Measurements from ENCODE around the gene ATXN2.
"Not testable (repeated sequence)": the region's sequence is repeated elsewhere in the genome, so short reads cannot be mapped to it uniquely, and the experiment has no call there.

ATXN2 gene

DNA sequence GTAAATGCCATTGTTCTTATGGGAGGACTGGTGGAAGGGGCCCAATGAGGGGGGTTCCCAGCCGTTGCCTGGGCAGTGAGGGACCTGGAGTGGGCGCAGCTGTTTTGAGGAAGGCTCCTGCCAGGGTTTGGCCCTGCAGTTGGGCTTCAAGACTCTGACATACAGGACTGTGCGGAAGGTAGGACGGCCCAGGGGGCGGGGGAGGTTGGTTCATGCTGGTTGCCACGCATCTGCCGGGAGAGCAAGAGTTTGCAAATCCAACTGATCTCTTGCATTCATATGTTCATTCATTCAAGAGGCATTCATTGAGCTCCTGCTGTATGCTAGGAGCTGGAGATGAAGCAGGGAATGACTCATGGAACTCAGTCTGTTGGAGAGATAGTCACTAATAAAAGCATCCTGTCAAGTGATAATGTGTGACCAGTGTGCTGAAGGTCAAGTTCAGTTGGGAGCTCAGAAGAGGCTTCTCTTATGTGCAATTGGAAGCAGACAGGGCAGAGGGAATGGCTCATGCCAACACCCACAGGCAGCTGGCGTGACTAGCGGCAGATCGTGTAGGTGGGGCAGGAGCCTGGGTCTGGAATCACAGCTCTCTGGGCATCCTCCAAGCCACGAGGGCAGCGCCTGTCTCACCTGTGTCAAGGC is 185.6 kb downstream of the ATXN2 start:
- FAIRE-seq: no peak

DNA sequence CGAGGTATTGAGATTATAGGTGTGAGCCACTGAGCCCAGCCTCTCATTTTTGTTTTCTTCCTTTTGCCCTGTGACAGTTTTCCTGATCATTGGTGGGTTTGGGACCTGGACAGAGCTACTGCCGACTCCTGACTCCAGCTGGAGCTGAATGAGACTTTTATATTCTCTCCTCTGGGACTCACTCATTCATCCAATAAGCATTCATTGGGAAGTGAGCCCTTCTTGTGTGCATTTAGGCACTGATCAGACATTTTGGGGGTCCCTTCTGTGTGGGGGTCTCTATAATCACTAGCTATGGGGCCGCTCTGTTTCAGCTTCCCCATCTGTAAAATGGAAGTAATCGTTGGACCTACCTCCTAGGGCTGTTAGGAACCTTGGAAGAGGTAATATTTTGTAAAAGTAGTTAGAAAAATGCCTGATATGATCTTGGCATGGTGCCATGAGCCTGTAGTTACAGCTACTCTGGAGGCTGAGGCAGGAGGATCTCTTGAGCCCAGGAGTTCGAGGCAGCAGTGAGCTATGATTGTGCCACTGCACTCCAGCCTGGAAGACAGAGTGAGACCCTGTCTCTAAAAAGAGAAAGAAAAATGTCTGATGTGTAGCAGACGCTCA is 186.2 kb downstream of the ATXN2 start:
- FAIRE-seq: no peak

DNA sequence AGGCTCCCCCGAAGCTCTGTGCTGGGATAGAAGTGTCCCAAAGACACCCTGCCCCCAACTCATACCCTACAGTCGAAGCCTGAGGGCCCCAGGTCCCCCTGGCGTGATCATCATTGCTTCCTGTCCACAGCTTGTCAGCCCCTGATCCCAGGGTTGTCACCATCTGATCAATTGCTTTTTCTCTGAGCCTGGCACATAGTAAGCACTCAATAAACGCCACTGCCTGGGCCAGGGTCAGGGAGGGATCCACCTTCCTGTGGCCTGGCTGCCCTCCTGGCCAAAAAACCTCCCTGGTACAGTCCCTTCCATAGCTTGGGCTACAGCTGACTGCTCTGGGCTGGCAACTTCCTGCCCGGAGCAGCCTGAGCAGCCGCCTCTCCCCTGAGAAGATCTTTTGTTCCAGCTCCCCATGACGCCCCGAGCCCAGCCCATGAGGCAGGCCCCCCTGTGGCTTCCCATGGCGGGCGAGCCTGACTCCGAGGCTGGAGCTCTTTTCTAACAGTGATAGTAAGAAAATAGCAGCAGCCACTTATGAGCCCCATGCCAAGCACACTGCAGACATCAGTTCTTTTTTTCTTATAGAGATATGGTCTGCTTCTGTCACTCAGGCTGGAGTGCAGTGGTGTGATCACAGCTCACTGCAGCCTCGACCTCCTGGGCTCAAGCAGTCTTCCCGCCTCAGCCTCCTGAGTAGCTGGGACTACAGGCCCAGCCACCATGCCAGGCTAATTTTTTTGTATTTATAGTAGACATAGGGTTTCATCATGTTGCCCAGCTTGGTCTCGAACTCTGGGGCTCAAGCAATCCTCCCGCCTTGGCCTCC is 186.9 kb downstream of the ATXN2 start:
- no peak for FAIRE-seq

DNA sequence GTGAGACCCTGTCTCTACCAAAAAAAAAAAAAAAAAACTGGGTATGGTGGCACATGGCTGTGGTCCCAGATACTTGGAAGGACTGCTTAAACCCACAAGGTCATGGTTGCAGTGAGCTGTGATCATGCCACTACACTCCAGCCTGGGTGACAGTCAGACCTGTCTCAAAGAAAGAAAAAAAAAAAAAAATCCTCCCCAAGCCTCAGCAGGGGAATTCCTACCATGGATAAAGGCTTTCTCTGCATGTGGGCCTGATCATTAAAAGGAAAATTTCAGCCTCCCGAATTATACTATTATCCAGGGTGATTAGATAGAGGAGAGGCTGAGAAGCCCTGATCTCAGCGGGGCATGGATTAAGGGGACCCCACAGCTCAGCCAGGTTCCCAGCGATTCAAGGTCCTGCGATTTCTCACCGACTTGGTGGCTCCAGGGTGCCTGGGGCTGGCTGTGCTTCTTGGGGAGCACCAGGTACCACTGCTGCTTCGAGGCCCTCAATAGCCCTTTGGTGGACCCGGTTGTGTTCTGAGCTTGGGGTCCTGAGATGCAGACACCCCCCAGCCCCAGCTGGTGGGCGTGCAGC is 187.8 kb downstream of the ATXN2 start:
- no peak for FAIRE-seq

DNA sequence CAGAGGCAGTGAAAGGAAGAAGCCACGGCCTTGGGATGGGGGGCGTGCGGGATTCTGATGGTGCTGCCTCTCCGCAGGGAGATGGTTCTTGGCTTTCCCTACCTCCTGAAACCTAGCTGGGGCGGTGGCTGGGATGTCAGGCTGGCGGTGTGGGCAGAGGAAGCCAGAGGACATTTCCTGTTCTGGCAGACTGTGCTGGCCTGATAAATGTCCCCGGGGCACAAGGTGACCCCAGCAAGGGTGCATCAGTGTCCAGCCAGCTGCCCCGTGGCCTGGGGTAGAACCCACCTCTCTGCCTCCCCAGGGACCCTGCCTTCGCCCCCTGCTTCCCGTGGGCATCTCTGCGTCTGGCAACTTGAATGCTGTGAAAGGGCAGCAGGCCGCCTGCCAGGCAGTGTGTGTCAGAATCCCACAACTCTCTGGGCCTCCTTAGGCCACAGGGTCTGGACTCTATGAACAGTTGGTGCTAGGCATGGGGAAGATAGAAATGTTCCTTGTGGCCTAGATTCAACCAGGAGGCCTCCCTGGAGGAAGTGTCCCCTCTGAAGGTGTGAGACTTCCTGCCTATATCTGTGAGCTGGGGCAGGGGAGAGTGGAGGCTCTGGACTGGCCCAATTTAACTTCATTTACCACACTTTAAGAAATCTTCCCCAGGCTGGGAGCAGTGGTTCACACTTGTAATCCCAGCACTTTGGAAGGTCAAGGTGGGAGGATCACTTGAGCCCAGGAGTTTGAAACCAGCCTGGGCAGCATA is 188.5 kb downstream of the ATXN2 start:
- FAIRE-seq: no peak

DNA sequence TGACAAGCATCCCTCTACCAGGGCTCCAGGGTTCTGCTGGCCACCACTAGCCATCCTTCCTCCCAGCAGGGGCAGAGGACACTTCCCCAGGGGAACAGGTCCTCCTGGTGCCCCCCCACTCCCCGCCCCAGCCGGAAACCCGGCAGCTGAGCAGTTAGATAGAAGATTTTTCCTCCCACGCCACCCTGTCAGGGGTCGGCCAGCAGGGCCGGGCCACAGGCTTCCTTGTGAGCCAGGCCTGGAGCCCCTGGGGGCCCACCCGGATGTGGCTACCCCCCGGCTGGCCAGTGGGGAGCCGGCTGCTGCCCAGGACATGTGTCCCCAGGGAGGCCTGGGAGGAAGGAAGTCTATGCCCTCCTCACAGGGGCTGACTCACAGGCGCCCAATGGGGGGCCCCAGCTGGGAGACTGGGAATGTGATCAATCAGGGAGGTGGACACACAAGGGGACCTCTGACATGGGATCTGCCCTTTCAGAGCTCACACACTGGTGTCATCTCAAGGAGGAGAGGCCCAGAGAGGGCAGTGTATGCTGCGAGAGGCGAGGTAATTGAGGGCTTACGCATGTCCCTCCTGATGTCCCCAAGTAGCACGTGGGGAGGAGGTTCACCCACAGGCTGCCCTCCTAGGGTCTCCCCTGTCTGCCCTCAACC is 189.2 kb downstream of the ATXN2 start:
- FAIRE-seq: no peak

DNA sequence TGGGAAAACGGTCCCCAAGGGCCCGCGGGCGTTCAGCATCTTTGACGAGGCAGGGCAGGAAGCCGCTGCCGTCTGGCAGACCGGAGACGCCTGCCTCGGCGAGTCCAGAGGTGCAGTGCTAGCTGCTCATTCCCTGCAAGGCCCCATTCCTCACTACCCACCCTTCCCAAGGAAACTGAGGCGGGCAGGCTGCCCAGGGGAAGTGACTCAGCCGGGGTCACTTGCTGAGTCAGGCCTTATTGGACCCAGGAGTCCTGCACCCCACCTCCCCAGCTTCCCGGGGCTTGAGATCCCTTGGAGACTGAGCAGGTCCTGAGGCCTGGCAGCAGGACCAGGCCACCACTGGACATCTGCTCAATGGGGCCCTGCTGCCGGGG is 189.7 kb downstream of the ATXN2 start:
- FAIRE-seq: no peak

DNA sequence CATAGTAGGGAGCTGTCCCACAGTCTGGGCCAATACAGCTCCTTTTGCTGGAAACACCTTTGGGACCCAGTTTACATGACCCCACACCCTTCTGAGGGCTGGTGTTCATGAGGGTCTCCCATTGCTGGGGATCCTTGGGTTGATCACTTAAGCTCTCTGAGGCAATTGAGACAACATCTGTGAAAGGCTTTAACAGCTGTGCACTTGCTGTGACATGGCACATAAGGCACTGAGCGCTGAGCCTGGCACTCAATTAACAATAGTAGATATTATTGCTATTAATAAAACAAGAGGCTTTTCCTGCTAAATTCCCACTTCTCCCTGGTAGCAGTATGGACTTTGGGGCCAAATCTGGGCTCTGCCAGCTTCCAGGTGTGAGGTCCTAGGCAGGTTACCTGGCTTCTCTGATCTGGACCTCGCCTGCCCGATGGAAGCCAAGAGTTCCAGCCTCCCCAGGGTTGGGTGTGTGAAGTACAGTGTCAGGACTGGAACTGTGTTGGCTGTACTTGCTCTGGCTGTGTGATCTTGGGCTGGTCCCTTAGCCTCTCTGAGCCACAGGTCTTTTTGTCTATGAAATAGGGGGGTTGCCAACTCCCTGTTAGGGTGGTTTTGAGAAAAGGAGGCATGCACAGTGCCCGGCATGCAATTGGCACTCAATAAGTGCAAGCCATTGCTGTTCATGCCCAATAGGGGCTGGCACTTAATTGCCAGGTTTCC is 190.3 kb downstream of the ATXN2 start:
- no peak for FAIRE-seq

DNA sequence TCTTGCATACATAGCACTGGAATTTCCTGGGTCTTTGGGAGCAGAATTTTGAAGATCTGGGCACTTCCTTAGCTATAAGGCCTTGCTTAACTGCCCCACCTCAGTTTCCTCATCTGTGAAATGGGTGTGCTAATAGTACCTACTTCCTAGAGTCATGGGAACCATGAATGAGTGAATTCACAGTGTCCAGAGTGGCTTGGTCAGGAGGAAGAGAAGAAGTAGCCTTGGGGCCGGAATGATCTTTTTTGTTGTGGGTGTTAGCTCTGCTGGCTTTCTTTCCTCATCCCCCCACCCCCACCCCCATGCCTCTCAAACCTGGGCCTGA is 191.0 kb downstream of the ATXN2 start:
- FAIRE-seq: no peak

DNA sequence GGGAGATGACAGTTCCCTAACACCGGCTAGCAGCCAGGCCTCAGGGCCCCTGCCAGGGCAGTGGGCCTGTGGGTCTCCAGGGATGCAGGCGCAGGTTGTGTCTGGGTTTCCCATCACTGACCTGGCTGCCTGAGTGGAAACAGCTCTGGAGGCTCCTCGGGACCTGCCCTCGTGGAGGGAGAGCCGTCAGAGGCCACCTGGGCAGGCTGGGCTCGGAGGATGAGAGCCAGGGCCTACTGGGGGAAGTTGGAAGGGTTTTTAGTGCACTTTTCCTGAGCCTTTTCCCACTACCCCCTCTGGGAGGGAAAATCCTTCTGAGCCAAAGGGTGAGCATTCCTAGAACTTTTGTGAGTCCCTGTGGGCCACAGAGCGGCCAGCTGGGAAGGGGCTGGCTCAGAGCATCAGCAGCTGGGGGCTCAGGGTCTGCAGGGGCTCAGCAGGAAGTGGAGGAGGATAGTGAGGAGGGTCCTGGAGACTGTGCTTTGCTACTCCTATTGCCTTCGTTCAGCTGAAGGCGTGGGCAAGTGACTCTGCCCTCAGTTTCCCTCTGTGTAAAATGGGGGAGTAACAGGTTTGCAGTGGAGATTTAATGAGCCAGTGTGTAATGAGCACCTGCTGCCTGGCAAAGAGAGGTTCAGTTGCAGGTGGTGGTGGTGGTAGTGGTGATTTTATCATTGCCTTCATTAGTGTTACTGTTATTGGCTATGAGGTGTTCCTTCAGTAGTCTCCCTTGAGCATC is 191.6 kb downstream of the ATXN2 start:
- no peak for FAIRE-seq

DNA sequence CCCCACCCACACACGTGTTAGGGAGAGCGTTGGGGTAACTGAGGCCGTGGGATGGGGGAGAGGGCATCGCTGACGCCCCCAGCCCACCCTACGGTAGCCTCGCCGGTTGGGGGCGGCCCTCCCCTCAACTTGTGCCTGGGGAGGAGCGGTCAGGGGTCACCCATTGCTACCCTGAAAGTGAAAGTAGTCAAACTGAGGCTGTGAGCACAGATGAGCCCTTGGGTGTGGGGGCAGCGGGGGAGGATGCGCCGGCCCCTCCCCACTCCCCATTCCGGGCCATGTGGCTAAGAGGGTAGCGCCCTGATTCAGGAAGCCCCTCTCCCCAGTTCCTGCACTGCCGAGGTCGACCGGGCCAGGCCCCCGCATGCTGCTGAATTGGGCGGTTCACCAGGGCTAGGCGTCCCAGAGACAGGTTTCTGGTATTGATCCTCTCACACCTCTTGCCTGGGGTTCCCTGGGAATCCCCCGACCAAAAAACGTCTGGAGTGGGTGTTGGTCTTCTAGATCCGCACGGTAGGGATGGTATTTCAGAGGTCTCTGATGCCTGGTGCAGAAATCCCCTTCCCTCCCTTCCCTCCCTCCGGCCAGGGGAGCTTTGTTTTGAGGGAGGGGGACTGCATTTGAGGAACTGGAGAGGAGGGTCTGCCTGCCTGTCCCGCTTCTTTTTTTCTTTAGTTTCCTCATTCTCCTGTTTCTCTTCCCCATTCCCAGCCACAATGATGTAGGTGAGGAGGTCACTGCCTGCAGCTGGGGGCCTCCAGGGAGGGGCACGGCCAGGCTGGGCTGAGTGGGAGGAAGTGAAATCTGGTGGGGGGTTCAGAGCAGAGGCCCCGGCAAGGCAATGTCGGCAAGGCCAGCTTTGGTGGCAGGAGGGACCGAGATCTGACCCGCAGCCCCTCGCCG is 192.4 kb downstream of the ATXN2 start:
- no peak for FAIRE-seq

DNA sequence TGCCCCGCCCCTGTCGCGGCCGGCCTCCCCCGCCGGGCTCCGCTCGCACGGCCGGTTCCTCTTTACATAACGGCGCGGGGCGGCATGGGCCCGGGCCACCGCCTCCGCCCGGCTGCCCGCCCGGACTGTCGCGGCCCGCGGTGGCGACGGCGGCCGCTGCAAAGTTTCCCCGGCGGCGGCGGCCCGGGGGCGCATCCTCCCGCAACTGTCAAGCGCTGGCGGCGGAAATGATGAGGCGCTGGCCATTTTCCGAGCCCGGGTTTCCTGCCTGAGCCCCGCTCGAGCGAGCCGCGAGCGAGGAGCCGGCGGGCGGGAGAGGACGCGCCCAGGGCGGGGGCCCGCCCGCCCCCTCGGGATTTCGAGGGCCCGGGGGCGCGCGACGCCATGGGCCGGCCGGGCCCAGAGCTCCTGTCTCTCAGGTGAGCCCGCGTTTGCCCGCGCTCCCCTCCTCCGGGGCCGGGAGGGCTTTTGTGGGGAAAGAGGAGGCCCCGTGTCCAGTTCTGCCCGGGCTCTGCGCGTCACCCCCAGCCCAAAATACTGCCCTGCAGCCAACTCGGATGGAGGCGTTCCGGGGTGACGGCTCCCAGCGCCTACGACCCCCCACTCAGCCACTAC is 193.1 kb downstream of the ATXN2 start, which contains the start of gene SH2B3:
Gene SH2B3 (plus strand): TSS at position 65 of the 615 bp plus-strand sequence. CDS start 12,223 bp downstream, outside the sequence.
- FAIRE-seq: no peak

DNA sequence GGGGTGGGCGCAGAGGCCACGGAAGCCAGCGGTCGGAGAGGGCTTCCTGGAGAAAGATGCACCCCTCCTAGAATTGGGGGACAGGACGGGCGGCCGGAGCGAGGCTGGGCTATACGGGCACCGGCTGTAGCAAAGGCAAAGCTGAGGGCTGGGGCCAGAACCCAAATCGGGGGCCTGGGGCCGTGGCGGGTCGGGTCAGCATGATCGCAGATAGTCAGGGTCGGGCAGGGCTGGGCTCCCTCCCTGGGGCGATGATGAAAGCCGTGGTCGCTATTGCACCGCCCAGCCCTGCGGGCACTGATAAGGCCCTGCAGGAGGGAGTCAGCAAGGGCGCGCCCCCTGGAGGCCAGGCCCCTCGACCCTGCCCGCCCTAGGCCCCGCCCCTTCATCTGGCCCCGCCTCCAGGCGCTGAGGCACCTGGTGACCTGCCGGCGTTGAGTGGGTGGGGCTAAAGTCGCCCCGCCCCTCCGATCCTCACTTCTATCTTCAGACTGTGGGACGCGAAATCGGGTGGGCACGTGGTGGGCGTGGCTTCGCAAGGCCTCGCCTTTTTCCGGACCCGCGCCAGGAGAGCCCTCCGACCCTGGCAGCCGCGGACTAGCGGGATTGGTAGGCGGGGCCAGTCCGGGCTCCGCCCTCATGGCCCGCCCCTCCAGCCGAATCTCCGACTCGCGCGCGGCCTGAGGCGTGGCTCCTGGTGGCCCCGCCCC is 193.8 kb downstream of the ATXN2 start:
- FAIRE-seq: no peak

DNA sequence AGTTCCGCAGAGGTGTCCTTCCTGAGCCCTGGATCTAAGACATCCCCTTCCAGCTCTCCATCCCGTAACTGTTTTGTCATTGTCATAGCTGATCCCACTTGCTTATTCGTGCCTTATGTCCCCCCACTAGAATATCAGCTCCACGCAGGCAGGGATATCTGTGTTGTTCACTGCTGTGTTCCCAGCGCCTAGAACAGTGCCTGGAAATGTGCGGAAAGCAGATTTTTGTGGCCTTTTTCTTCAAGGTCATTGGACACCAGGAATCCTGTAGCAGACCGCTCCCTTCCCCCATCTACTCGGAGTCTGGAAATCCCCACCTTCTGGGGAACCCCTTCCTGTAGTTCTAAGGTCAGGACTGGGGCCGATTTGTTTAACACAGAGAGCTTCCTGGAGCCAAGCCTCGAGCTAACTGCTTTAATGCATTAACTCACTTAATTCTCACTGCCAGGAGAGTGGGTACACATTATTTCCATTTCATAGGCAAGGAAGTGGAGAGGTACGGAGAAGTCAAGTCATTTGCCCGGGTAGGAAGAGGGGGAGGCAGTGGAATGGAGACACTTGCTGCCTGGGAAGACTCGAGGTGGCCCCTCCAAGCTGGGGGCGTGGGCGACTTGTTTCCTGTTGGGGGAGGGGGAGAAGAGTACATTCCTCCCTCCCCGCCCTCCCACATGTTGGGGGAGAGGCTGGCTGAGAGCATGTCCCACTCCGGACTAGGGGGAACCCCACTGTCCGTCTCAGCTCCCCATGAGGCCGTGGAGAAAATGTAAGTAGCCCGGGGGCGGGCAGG is 194.6 kb downstream of the ATXN2 start:
- FAIRE-seq: no peak

DNA sequence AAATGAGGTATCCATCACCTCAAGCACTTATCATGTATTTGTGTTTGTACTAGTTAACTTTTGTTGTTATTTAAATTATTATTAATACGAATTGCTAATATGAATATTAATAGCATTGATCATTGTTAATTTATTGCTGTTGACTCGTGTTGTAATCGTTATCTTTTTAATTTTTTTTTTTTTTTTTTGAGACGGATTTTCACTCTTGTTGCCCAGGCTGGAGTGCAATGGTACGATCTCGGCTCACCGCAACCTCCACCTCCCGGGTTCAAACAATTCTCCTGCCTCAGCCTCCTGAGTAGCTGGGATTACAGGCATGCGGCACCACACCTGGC is 196.7 kb downstream of the ATXN2 start:
- not testable (repeated sequence) for FAIRE-seq

Data from islet of Langerhans (tissue), 1 donor.